H1 (cell line): ENCODE data around the gene ZNF385D. TPM values are rescaled to one million over a fixed set of nuclear protein-coding genes. Genes with fewer than 3 reads are reported as not detected.

Experiments
- CTCF ChIA-PET: fragments of 300-600 bp; sonication (Branson Sonifier 250); formaldehyde crosslinking; loops from one replicate; lab custom pipeline; 2021; ENCODE audit not compliant: partially characterized antibody; lab: Charles Lee
- POLR2A ChIA-PET: fragments of 300-600 bp; sonication (Branson Sonifier 250); formaldehyde crosslinking; loops from one replicate; lab custom pipeline; 2021; ENCODE audit warnings: inconsistent platforms; ENCODE audit not compliant: partially characterized antibody; lab: Charles Lee
- DNase-seq, 2 experiments: peaks; one replicate each; pipeline versions ENCODE4 v3.0.0 to v3.0.0-alpha.2; 2010 to 2022; ENCODE audit warnings: low spot score in 2 of 2, low read depth in 1 of 2, mixed read lengths in 1 of 2
- FAIRE-seq: peaks from 2 replicates; lab custom pipeline; 2011; peaks lifted over from hg19 to GRCh38; lab: Jason Lieb, UNC
- H2AFZ ChIP-seq: 2 replicates; pipeline ENCODE4 v1.8.1; 2012; ENCODE audit warnings: low read length, inconsistent platforms
- H2AK5ac ChIP-seq: 2 replicates; pipeline ENCODE4 v1.6.1; 2013; ENCODE audit warnings: low read depth, low read length
- H2BK120ac ChIP-seq: replicated peaks from 2 replicates; pipeline ENCODE3; 2013; ENCODE audit warnings: low read depth, low read length, inconsistent platforms
- H2BK12ac ChIP-seq: 2 replicates; pipeline ENCODE4 v1.6.1; 2013; ENCODE audit warnings: low read depth, low read length
- H2BK15ac ChIP-seq: 2 replicates; pipeline ENCODE4 v1.6.1; 2013; ENCODE audit warnings: low read length
- H2BK20ac ChIP-seq: 2 replicates; pipeline ENCODE4 v1.6.1; 2013; ENCODE audit warnings: low read length
- H2BK5ac ChIP-seq: 2 replicates; pipeline ENCODE4 v1.6.1; 2013; ENCODE audit warnings: low read depth, low read length
- H3K14ac ChIP-seq: 2 replicates; pipeline ENCODE4 v1.6.1; 2013; ENCODE audit warnings: inconsistent platforms; ENCODE audit not compliant: insufficient read length
- H3K18ac ChIP-seq: 2 replicates; pipeline ENCODE4 v1.6.1; 2013; ENCODE audit warnings: low read length; ENCODE audit errors: extremely low read depth
- H3K23ac ChIP-seq: 2 replicates; pipeline ENCODE4 v1.6.1; 2013; ENCODE audit warnings: inconsistent platforms; ENCODE audit not compliant: insufficient read length
- H3K23me2 ChIP-seq: 2 replicates; pipeline ENCODE4 v1.6.1; 2013; ENCODE audit warnings: low read depth, low read length
- H3K27ac ChIP-seq: 2 replicates; pipeline ENCODE4 v1.6.1; 2011; ENCODE audit warnings: low read depth, low read length, inconsistent platforms
- H3K27me3 ChIP-seq, 4 experiments: replicated peaks in 1 of 4; 1 replicate in 1 of 4; 2 replicates in 3 of 4; pipeline versions ENCODE4 v1.6.1 to v1.8.1; 2011 to 2013; ENCODE audit warnings: low read length in 3 of 4, mild to moderate bottlenecking in 3 of 4, inconsistent platforms in 2 of 4, mixed read lengths in 2 of 4, moderate library complexity in 1 of 4; ENCODE audit not compliant: control insufficient read depth in 3 of 4, insufficient read depth in 3 of 4; ENCODE audit errors: extremely low read depth in 1 of 4
- H3K36me3 ChIP-seq, 4 experiments: 2 replicates each; pipeline versions ENCODE4 v1.6.1 to v1.8.1; 2011 to 2013; ENCODE audit warnings: mild to moderate bottlenecking in 4 of 4, low read length in 3 of 4, moderate library complexity in 2 of 4, control low read depth in 1 of 4, inconsistent platforms in 1 of 4; ENCODE audit not compliant: insufficient read depth in 4 of 4, control insufficient read depth in 2 of 4
- H3K4ac ChIP-seq: replicated peaks from 2 replicates; pipeline ENCODE3; 2013; ENCODE audit warnings: low read length, low read depth, mixed read lengths, inconsistent platforms; ENCODE audit not compliant: insufficient read length
- H3K4me1 ChIP-seq, 4 experiments: replicated peaks in 1 of 4; 1 replicate in 1 of 4; 2 replicates in 3 of 4; pipeline versions ENCODE4 v1.6.1 to v1.8.1; 2011 to 2013; ENCODE audit warnings: low read length in 3 of 4, inconsistent platforms in 2 of 4, mixed read lengths in 1 of 4; ENCODE audit not compliant: insufficient read depth in 4 of 4, control insufficient read depth in 3 of 4
- H3K4me2 ChIP-seq, 2 experiments: 2 replicates each; pipeline versions ENCODE4 v1.6.1 to v1.8.1; 2011 to 2013; ENCODE audit warnings: low read depth in 2 of 2, low read length in 2 of 2, control low read depth in 1 of 2, inconsistent platforms in 1 of 2, mild to moderate bottlenecking in 1 of 2; ENCODE audit not compliant: insufficient read depth in 1 of 2
- H3K4me3 ChIP-seq, 4 experiments: fragments of 200-600, 300-600 bp in 1 of 4; sonication (generic), shearing (Covaris generic), sonication (Bioruptor Twin) in 1 of 4; 2 replicates each; pipeline versions ENCODE4 v1.5.1 to v1.8.1; 2011 to 2016; ENCODE audit warnings: low read length in 4 of 4, low read depth in 3 of 4, control low read depth in 2 of 4, inconsistent platforms in 2 of 4, mild to moderate bottlenecking in 2 of 4, mixed read lengths in 1 of 4, moderate library complexity in 1 of 4; ENCODE audit not compliant: insufficient read depth in 2 of 4; ENCODE audit errors: extremely low read depth in 1 of 4
- H3K56ac ChIP-seq: replicated peaks from 2 replicates; pipeline ENCODE3; 2013; ENCODE audit warnings: low read depth, mild to moderate bottlenecking, mixed read lengths, low read length, inconsistent platforms; ENCODE audit not compliant: insufficient read length
- H3K79me1 ChIP-seq: 2 replicates; pipeline ENCODE4 v1.6.1; 2013; ENCODE audit warnings: low read depth, low read length, control low read depth
- H3K79me2 ChIP-seq, 2 experiments: 2 replicates each; pipeline versions ENCODE4 v1.6.1 to v1.8.1; 2012 to 2013; ENCODE audit warnings: low read length in 2 of 2, mild to moderate bottlenecking in 2 of 2, inconsistent platforms in 1 of 2; ENCODE audit not compliant: insufficient read depth in 2 of 2, control insufficient read depth in 1 of 2
- H3K9ac ChIP-seq, 4 experiments: replicated peaks in 1 of 4; 1 replicate in 1 of 4; 2 replicates in 3 of 4; pipeline versions ENCODE4 v1.6.1 to v1.8.1; 2011 to 2013; ENCODE audit warnings: low read depth in 3 of 4, low read length in 3 of 4, control low read depth in 2 of 4, mild to moderate bottlenecking in 2 of 4, moderate library complexity in 2 of 4, inconsistent platforms in 1 of 4; ENCODE audit errors: extremely low read depth in 1 of 4
- H3K9me3 ChIP-seq, 2 experiments: 2 replicates each; pipeline versions ENCODE4 v1.6.1 to v1.8.1; 2012 to 2013; ENCODE audit warnings: mild to moderate bottlenecking in 2 of 2, moderate library complexity in 2 of 2, control low read depth in 1 of 2, inconsistent platforms in 1 of 2, low read depth in 1 of 2, low read length in 1 of 2, mixed read lengths in 1 of 2; ENCODE audit not compliant: insufficient read depth in 2 of 2
- H4K20me1 ChIP-seq, 2 experiments: replicated peaks in 1 of 2; 2 replicates each; pipeline versions ENCODE3 to v1.8.1; 2011 to 2013; ENCODE audit warnings: inconsistent platforms in 2 of 2, low read length in 2 of 2, mild to moderate bottlenecking in 1 of 2; ENCODE audit not compliant: insufficient read depth in 2 of 2, control insufficient read depth in 1 of 2
- H4K5ac ChIP-seq: 2 replicates; pipeline ENCODE4 v1.6.1; 2013; ENCODE audit warnings: low read length, low read depth, mixed read lengths, inconsistent platforms; ENCODE audit not compliant: insufficient read length
- H4K8ac ChIP-seq: 2 replicates; pipeline ENCODE4 v1.8.0; 2013; ENCODE audit warnings: mild to moderate bottlenecking, moderate library complexity, low read length, inconsistent platforms; ENCODE audit not compliant: insufficient read depth; ENCODE audit errors: extremely low read depth
- H4K91ac ChIP-seq: replicated peaks from 2 replicates; pipeline ENCODE3; 2013; ENCODE audit warnings: low read length, mixed read lengths, inconsistent platforms; ENCODE audit not compliant: insufficient read length
- CHD1 ChIP-seq: IDR thresholded peaks from 2 replicates; pipeline ENCODE4 v1.6.1; 2012; ENCODE audit warnings: low read depth, low read length, improper control_type of control experiment
- CHD2 ChIP-seq: IDR thresholded peaks from 2 replicates; pipeline ENCODE4 v1.6.1; 2012; ENCODE audit warnings: low read length, improper control_type of control experiment
- CTBP2 ChIP-seq: IDR thresholded peaks from 2 replicates; pipeline ENCODE4 v1.7.0; 2011; ENCODE audit warnings: borderline replicate concordance, mild to moderate bottlenecking, moderate library complexity, mixed read lengths, low read length; ENCODE audit not compliant: insufficient read depth, insufficient read length
- EP300 ChIP-seq, 2 experiments: IDR thresholded peaks; 1 replicate in 1 of 2; 2 replicates in 1 of 2; pipeline ENCODE4 v1.6.1; 2011 to 2012; ENCODE audit warnings: low read depth in 2 of 2, low read length in 2 of 2, mild to moderate bottlenecking in 2 of 2, borderline replicate concordance in 1 of 2, inconsistent platforms in 1 of 2, moderate library complexity in 1 of 2
- NANOG ChIP-seq: IDR thresholded peaks from 2 replicates; pipeline ENCODE4 v1.6.1; 2011; ENCODE audit warnings: low read length, low read depth, mild to moderate bottlenecking, inconsistent platforms; ENCODE audit not compliant: insufficient read depth, poor library complexity, severe bottlenecking
- RBBP5 ChIP-seq: IDR thresholded peaks from 2 replicates; pipeline ENCODE4 v1.7.1; 2012; ENCODE audit warnings: low read depth, mild to moderate bottlenecking, inconsistent platforms, low read length, moderate library complexity, borderline replicate concordance
- SP4 ChIP-seq: IDR thresholded peaks from 2 replicates; pipeline ENCODE4 v1.6.1; 2012; ENCODE audit warnings: low read length, inconsistent platforms
- SUZ12 ChIP-seq: fragments of 200-600 bp; sonication (generic); IDR thresholded peaks from 2 replicates; pipeline ENCODE4 v1.6.1; 2012; ENCODE audit warnings: mild to moderate bottlenecking, inconsistent platforms, low read length, moderate library complexity, mixed read lengths
- TEAD4 ChIP-seq: IDR thresholded peaks from 2 replicates; pipeline ENCODE4 v1.6.1; 2012; ENCODE audit warnings: low read depth, low read length, inconsistent platforms, mixed read lengths
- WGBS, 2 experiments: shearing (Covaris generic) in 1 of 2; methylation state at CpG; one replicate each; pipeline versions ENCODE4 v1.1.6 to v1.1.7; 2013 to 2015; ENCODE audit warnings: low lambda C conversion rate in 2 of 2, mixed read lengths in 2 of 2, inconsistent platforms in 1 of 2, low coverage in 1 of 2, missing lambda C conversion rate in 1 of 2; ENCODE audit not compliant: insufficient replicate concordance in 2 of 2, insufficient coverage in 1 of 2, insufficient read length in 1 of 2; ENCODE audit errors: extremely low coverage in 1 of 2, missing lambda C conversion rate in 1 of 2; 5-methylcytosine and 5-hydroxymethylcytosine counted together
- polyA plus RNA-seq, 7 experiments: library from polyadenylated mRNA; depleted of rRNA in 3 of 7; stranded (reverse) in 5 of 7; unstranded in 2 of 7; fragments of >200 nt in 5 of 7; fragments of 200-250 nt in 2 of 7; gene quantifications; 1 replicate in 5 of 7; 2 replicates in 1 of 7; 4 replicates in 1 of 7; pipeline versions ENCODE4 v1.2.1 to v1.2.3, GENCODE V29; 2011 to 2013; ENCODE audit warnings: missing spikeins in 2 of 7, mixed read lengths in 2 of 7
- total RNA-seq: library from RNA; stranded (reverse); fragmentation: NEBNext Ultra II Directional; extraction: Animal tissue kit (Norgen Biotek cat#: 25700); gene quantifications from 2 replicates; pipeline ENCODE4 v1.2.1, GENCODE V29; 2021

Gene ZNF385D
- total and polyA plus RNA-seq, 2 of the 8 experiments (the other 6 are each of a cell fraction or from before 2014, with no cell fraction given): 5.9 to 10.8 TPM

DNA sequence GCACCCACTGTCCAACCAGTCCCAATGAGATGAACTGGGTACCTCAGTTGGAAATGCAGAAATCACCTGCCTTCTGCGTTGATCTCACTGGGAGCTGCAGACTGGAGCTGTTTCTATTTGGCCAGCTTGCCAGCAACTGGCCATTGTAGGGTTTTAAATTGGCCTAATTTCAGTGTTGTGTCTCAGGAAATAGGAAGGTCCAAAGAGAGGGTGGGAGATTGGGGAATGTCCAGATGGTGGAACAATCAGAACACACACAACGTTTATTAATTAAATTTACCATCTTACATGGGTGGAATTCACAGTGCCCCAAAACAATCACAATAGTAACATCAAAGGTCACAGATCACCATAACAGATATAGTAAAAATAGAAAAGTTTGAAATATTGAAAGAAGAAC is 189.5 kb downstream of the ZNF385D start:
- H3K4me3 ChIP-seq: no peak overlapping the region
- no peak for DNase-seq

More for the DNA sequence above, 189.5 kb downstream of the ZNF385D start:
- Histone ChIP-seq H2AK5ac (no peak overlapping the region), H3K18ac (no peak overlapping the region), H2BK120ac (no peak overlapping the region), H3K36me3 (no peaks in the 10 kb centered on the region), H4K91ac (no peak overlapping the region), H3K9ac (no peak overlapping the region), H2BK5ac (no peak overlapping the region), H3K79me1 (no peaks in the 10 kb centered on the region), H4K5ac (no peak overlapping the region), H2BK20ac (no peak overlapping the region), H4K20me1 (no peaks in the 10 kb centered on the region), H3K4me2 (no peak overlapping the region), H3K56ac (no peak overlapping the region), H3K27me3 (no peaks in the 10 kb centered on the region), H3K23me2 (no peaks in the 10 kb centered on the region), H3K79me2 (no peaks in the 10 kb centered on the region), H3K27ac (no peak overlapping the region), H3K14ac (no peak overlapping the region), H3K23ac (no peak overlapping the region), H3K4ac (no peak overlapping the region), H4K8ac (no peak overlapping the region), H3K9me3 (no peaks in the 10 kb centered on the region; a peak in 2 of 4 replicates), H2BK15ac (no peak overlapping the region), H2AFZ (no peak overlapping the region), H3K4me1 (no peaks in the 10 kb centered on the region; a peak in 1 of 7 replicates), H2BK12ac (no peak overlapping the region)
- ChIA-PET POLR2A (no interaction called here), CTCF (interaction anchor here (0.6 to 1.7 kb wide), 4 partner anchors 10 to 278 kb away, joined by 3 to 4 read pairs (median 3); partner anchors contain the start of gene ZNF385D)
- 98% methylated on average over 2 of the region's 2 CpGs; no CpG with 5 or more reads in 1 of the 2 experiments for WGBS, 2 experiments
- TF ChIP-seq EP300 (IDR thresholded peaks at IDR 0.05; ENCODE audit: borderline replicate concordance in 1 of 2, low read depth in 2 of 2, low read length in 2 of 2) (no peak), TEAD4 (no peak), CTBP2 (no peak), NANOG (no peak), RBBP5 (no peak), SUZ12 (no peak), CHD1 (no peak), SP4 (no peak), CHD2 (no peak)
- no peak for FAIRE-seq
